GM19238 (cell line): ENCODE data around the gene STXBP5.

Experiments used
- DNase-seq: peaks from one replicate; pipeline ENCODE4 v3.0.0; 2011; ENCODE audit warnings: low spot score; ENCODE audit not compliant: insufficient read length

Gene STXBP5

GRCh38 chr6:147209762-147210449 lies 5.7 kb downstream of the STXBP5 start:
- no peak for DNase-seq

- no peak for DNase-seq
These were observed 7.1 kb downstream of the STXBP5 start for GRCh38 chr6:147211349-147211748.

GRCh38 chr6:147211831-147212230 lies 7.6 kb downstream of the STXBP5 start:
- no peak for DNase-seq

GRCh38 chr6:147212622-147213021 lies 8.4 kb downstream of the STXBP5 start:
- DNase-seq = no peak

DNA sequence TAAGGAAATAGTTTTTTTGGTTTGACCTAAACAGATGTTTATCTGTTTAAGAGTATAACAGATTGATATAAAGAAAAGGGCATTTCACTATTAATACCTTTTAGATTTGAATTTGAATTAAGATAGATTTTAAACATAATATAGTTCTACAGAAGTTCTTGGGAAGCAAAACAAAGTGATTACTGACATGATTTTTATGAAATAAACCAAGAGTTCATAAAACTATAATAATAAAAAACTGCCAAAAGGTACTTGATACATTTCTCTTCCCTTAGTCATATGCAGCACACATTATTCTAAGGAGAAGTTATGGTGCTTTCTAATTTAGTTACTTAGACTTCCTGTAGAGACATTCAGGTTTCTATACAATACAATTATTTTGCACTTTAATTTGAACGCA lies 9.6 kb downstream of the STXBP5 start:
- DNase-seq = no peak

DNA sequence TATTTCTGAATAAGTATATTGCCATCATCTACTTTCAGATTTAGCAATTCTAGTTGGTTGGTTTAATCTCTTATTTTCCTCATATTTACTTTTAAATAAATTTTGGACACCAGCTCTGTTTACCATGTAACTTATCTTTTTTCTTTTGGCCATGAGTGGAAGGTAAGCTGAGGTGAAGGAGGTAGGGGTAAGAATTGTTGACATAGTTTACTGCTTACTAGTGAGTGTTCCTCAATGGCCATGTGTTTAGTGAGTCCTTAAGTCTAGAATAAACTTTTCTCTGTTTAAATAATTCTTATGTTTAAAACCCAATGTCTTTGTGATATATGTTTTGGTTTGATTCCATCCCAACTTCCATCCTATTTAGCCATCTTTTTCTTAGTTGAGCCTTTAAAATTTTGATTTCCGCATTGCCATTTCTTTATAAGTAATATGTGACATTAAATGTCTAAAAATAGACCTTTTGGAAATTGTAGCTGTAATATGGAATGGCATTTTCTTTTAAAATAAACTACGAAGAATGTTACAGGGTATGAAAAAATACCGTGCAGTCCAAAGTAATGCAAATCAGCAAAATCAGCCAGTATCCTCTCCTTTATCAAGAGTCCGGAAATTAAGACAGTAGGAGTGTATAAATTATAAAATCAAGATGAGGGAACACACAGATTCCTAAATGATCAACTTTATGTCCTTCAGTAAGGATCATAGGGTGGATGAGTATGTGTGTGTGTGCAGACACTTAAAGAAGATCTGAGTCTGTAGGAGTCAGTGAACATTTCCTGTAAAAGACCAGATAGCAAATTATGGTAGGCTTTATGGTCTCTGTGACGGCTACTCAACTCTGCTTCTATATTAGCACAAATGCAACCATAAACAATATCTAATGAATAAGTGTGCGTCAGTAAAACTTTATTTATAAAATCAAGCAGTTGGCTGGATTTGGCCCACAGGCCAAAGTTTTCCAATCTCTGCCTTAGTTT lies 10.3 kb downstream of the STXBP5 start:
- no peak for DNase-seq

GRCh38 chr6:147216915-147217314 lies 12.7 kb downstream of the STXBP5 start:
- DNase-seq = no peak

DNA sequence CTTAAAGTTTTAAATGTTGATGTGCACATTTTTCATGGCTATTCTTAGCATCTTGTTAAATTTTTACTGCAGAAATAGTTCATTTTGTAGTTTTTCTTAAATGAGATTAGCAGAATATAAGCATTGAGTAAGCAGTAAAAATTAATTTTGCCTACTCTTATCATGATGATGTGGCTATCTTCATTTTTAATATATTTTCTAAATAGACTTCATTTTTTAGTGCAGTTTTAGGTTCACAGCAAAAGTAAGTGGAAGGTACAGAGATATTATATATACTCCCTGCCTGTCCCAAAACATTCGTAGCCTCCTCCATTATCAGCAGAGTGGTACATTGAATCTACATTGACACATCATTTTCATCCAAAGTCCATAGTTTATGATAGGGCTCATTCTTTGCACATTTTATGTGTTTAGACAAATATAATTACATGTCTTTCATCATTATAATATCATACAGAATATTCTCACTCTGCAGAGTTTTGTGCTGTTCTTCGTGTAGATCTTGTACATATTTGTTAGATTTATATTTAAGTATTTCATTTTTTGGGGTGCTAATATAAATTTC lies 13.7 kb downstream of the STXBP5 start:
- DNase-seq = no peak

GRCh38 chr6:147218797-147219196 lies 14.6 kb downstream of the STXBP5 start:
- no peak for DNase-seq

DNA sequence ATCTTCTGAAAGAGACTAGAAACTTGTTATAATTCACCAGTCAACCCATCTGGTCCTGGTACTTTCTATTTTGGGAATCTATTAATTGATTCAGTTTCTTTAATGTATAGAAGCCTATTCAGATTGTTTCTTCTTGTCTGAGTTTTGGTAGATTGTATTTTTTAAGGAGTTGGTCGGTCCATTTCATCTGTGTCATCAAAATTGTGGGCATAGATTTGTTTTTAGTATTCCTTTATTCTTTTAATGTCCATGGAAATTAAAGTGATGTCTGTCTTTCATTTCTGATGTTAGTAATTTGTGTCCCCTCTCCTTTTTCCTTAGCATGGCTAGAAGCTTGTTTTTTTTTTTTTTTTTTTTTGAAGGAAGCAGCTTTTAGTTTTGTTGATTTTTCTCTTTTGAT lies 15.2 kb downstream of the STXBP5 start:
- DNase-seq = no peak

DNA sequence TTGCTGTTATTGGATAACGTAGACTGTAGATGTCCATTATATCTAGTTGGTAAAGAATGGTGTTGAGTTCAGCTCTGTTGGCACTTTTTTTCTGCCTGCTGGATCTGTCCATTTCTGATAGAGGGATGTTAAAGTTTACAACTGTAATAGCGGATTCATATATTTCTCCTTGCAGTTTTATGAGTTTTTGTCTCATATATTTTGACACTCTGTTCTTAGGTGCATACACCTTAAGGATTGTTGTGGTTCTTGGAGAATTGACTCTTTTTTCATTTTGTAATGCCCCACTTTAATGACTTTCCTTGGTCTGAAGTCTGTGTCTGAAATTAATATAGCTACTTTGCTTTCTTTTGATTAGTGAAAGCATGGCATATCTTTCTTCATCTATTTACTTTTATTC lies 16.1 kb downstream of the STXBP5 start:
- DNase-seq = no peak

DNA sequence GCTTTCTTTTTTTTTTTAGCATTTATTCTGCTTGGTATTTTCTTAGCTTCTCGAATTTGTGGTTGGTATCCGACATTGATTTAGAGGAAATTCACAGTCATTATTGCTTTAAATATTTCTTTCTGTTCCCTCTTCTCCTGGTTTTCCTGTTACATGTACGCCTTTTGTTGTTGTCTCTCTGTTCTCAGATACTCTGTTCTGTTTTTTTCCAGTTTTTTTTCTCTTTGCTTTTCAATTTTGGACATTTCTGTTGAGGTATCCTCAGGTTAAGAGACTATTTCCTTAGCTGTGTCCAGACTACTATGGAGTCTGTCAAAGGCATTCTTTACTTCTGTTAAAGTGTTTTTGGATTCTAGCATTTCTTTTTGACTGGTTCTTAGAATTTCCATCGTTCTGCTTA lies 17.5 kb downstream of the STXBP5 start:
- DNase-seq = no peak

- no peak for DNase-seq
These were observed 18.1 kb downstream of the STXBP5 start for GRCh38 chr6:147222160-147222838.

- no peak for DNase-seq
These were observed 19.5 kb downstream of the STXBP5 start for GRCh38 chr6:147223736-147224135.

DNA sequence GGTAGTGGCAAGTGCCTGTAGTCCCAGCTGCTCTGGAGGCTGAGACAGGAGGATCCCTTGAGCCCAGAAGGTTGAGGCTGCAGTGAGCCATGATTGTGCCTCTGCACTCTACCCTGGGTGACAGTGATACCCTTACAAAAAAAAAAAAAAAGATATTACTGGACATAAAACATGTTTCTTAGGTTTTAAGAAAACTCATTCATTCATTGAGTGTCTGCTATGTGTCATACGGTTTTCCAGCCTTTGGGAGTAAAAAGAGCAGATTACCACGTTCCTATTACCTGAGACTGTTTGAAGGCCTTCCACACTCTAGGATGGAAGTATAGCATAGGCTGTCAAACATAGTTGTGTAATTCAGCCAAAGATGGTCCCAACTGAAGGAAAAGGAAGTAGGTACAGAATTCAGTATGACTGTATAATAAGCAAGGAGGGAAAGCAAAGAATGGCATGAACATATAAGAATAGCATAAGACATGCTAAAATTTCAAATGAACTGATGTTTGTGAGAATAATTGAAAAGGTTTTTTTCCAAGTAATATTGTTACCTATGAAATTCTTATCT lies 22.0 kb downstream of the STXBP5 start:
- no peak for DNase-seq

GRCh38 chr6:147226877-147227276 lies 22.7 kb downstream of the STXBP5 start:
- no peak for DNase-seq

DNA sequence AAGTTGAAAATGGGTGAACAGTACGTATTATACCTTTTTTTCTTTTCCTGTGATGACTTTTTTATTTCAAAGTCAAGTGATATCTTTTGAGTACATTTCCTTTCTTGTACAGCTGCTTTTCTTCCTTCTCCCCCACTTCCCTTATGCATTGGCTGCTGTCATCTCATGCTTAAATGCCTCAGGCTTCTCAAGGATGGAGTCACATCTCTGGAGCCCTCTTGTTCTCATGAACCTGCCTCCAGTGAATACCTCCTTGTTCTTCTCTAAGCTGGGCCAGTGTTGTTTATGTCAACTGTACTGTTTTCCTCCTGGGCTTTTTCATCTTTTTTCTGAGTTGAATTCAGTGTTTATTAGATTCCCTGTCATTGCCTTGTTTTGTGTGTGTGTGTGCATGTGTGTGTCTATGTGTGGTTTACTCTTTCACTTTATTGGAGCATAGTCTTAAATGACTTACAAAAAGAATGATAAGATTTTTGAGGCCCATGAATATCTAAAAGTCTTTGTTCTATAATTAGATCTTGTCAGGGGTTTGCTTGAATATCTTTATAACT lies 23.6 kb downstream of the STXBP5 start:
- DNase-seq = no peak

DNA sequence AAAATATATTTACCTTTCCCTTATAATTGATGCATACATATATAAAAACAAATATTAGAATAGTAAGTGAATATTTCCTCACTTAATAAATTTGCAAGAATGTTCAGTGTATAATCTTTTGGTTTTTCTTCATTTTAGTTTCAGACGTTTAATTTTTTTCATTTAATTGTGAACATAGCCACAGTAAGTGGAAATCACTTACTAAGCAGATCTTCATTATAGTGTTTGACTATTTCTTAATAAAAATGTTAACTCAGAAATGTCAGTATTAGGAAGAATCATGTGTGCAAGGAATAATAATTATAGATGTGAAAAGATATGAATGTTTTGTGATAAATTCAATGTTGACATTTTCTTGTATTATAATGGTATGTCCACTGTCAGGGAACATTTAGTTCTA lies 27.4 kb downstream of the STXBP5 start:
- DNase-seq = no peak

- no peak for DNase-seq
These were observed 30.5 kb downstream of the STXBP5 start for GRCh38 chr6:147234685-147235084.

GRCh38 chr6:147238164-147238563 lies 33.9 kb downstream of the STXBP5 start:
- no peak for DNase-seq

- no peak for DNase-seq
These were observed 34.7 kb downstream of the STXBP5 start for GRCh38 chr6:147238906-147239305.
